ENCODE results near the gene AFF3. TPM values are rescaled to one million over a fixed set of nuclear protein-coding genes. Genes with fewer than 3 reads are reported as not detected.
A peak's percentile ranks its signal among the peaks of the same experiment; 100 is the strongest.

AFF3 gene
- total and polyA plus RNA-seq, 8 donors: 16.4 to 42.0 (median 21.4) TPM

- TF ChIP-seq CTCF (IDR thresholded peaks at IDR 0.05): no peak
- no peak for DNase-seq
- intact Hi-C loops (cut with DNase I): no loop called here
- peak; percentile 24 for ATAC-seq
- no peaks in the 10 kb centered on the region for H3K27me3 ChIP-seq
- no peaks in the 10 kb centered on the region for H3K9me3 ChIP-seq
- H3K4me1 ChIP-seq: peaks cover 0 to 4% of the 10 kb centered on the region in 2 donors
- H3K4me3 ChIP-seq: no peak overlapping the region
- H3K36me3 ChIP-seq: no peaks in the 10 kb centered on the region
- no peak overlapping the region for H3K27ac ChIP-seq
These were observed 103.0 kb downstream of the AFF3 start for GRCh38 chr2:100039291-100039980.

GRCh38 chr2:100038011-100038410 is 104.4 kb downstream of the AFF3 start:
- Histone ChIP-seq H3K4me1 (peaks cover 0 to 4% of the 10 kb centered on the region in 2 donors), H3K27me3 (no peaks in the 10 kb centered on the region), H3K36me3 (no peaks in the 10 kb centered on the region), H3K9me3 (no peaks in the 10 kb centered on the region), H3K4me3 (no peak overlapping the region), H3K27ac (no peak overlapping the region)
- DNase-seq (peak in 1 of 4 donors; percentile 20), ATAC-seq (no peak)
- TF ChIP-seq CTCF (IDR thresholded peaks at IDR 0.05): no peak
- intact Hi-C loops (cut with DNase I): no loop called here

- Histone ChIP-seq H3K9me3 (no peaks in the 10 kb centered on the region), H3K27me3 (no peaks in the 10 kb centered on the region), H3K4me1 (peaks cover 0 to 4% of the 10 kb centered on the region in 2 donors), H3K4me3 (no peak overlapping the region), H3K27ac (no peak overlapping the region), H3K36me3 (no peaks in the 10 kb centered on the region)
- intact Hi-C loops (cut with DNase I): no loop called here
- DNase-seq: no peak
- no peak for TF ChIP-seq CTCF (IDR thresholded peaks at IDR 0.05)
- ATAC-seq: no peak
These were observed 105.6 kb downstream of the AFF3 start for GRCh38 chr2:100036793-100037192.

- H3K27ac ChIP-seq: no peak overlapping the region
- DNase-seq (no peak), ATAC-seq (no peak)
- intact Hi-C loops (cut with DNase I): no loop called here
- H3K9me3 ChIP-seq: no peaks in the 10 kb centered on the region
- H3K4me3 ChIP-seq: no peak overlapping the region
- peaks cover 0 to 4% of the 10 kb centered on the region in 2 donors for H3K4me1 ChIP-seq
- no peaks in the 10 kb centered on the region for H3K36me3 ChIP-seq
- no peak for TF ChIP-seq CTCF (IDR thresholded peaks at IDR 0.05)
- no peaks in the 10 kb centered on the region for H3K27me3 ChIP-seq
These were observed 106.4 kb downstream of the AFF3 start for GRCh38 chr2:100036026-100036425.

- Histone ChIP-seq H3K9me3 (no peaks in the 10 kb centered on the region), H3K4me1 (peaks cover 0 to 4% of the 10 kb centered on the region in 2 donors), H3K36me3 (no peaks in the 10 kb centered on the region), H3K4me3 (no peak overlapping the region), H3K27ac (no peak overlapping the region), H3K27me3 (no peaks in the 10 kb centered on the region)
- intact Hi-C loops (cut with DNase I): no loop called here
- DNase-seq: no peak
- TF ChIP-seq CTCF (IDR thresholded peaks at IDR 0.05): no peak
- ATAC-seq: no peak
These were observed 108.0 kb downstream of the AFF3 start for GRCh38 chr2:100034431-100034830.

Measured in left lung (tissue), 10 donors.